Measurements from ENCODE around the gene EEFSEC.
A peak's percentile ranks its signal among the peaks of the same experiment; 100 is the strongest.

The EEFSEC gene

GRCh38 chr3:128285967-128286321, 132.7 kb downstream of the EEFSEC start:
- DNase-seq (ENCODE audit: low spot score): no peak

GRCh38 chr3:128286691-128287090, 133.4 kb downstream of the EEFSEC start:
- no peak for DNase-seq (ENCODE audit: low spot score)

- peak; percentile 22 for DNase-seq (ENCODE audit: low spot score)
These were observed 133.9 kb downstream of the EEFSEC start for GRCh38 chr3:128287216-128287615.

- peak; percentile 12 for DNase-seq (ENCODE audit: low spot score)
These were observed 136.3 kb downstream of the EEFSEC start for GRCh38 chr3:128289534-128289933.

- DNase-seq (ENCODE audit: low spot score): no peak
These were observed 137.2 kb downstream of the EEFSEC start for GRCh38 chr3:128290484-128290883.

GRCh38 chr3:128293930-128294329, 140.6 kb downstream of the EEFSEC start:
- peak; percentile 12 for DNase-seq (ENCODE audit: low spot score)

GRCh38 chr3:128294999-128295468, 141.8 kb downstream of the EEFSEC start:
- peak; percentile 28 for DNase-seq (ENCODE audit: low spot score)

- DNase-seq (ENCODE audit: low spot score): peak; percentile 30
These were observed 143.4 kb downstream of the EEFSEC start for GRCh38 chr3:128296469-128297251.

GRCh38 chr3:128297401-128298138, 144.3 kb downstream of the EEFSEC start:
- DNase-seq (ENCODE audit: low spot score): peak; percentile 40

GRCh38 chr3:128301186-128302023, 148.1 kb downstream of the EEFSEC start:
- peak; percentile 36 for DNase-seq (ENCODE audit: low spot score)

GRCh38 chr3:128306481-128306880, 153.2 kb downstream of the EEFSEC start:
- DNase-seq (ENCODE audit: low spot score): no peak

GRCh38 chr3:128307029-128307633, 153.8 kb downstream of the EEFSEC start:
- peak; percentile 48 for DNase-seq (ENCODE audit: low spot score)

GRCh38 chr3:128307781-128308469, 154.6 kb downstream of the EEFSEC start:
- peak; percentile 30 for DNase-seq (ENCODE audit: low spot score)

- DNase-seq (ENCODE audit: low spot score): peak; percentile 25
These were observed 155.7 kb downstream of the EEFSEC start for GRCh38 chr3:128309026-128309425.

GRCh38 chr3:128310286-128311058, 157.2 kb downstream of the EEFSEC start:
- peak; percentile 22 for DNase-seq (ENCODE audit: low spot score)

- peak; percentile 30 for DNase-seq (ENCODE audit: low spot score)
These were observed 158.2 kb downstream of the EEFSEC start for GRCh38 chr3:128311441-128311844.

GRCh38 chr3:128312271-128312670, 159.0 kb downstream of the EEFSEC start:
- DNase-seq (ENCODE audit: low spot score): peak; percentile 34

GRCh38 chr3:128313071-128313725, 159.9 kb downstream of the EEFSEC start:
- peak; percentile 32 for DNase-seq (ENCODE audit: low spot score)

- DNase-seq (ENCODE audit: low spot score): peak; percentile 15
These were observed 160.7 kb downstream of the EEFSEC start for GRCh38 chr3:128313935-128314334.

GRCh38 chr3:128315313-128315712, 162.0 kb downstream of the EEFSEC start:
- DNase-seq (ENCODE audit: low spot score): peak; percentile 18
